ENCODE measurements around the gene TCERG1L.
"Not testable (repeated sequence)": the region's sequence is repeated elsewhere in the genome, so short reads cannot be mapped to it uniquely, and the experiment has no call there.

TCERG1L gene

GRCh38 chr10:131100418-131101410, 210.8 kb downstream of the TCERG1L start:
- not testable (repeated sequence) for DNase-seq (ENCODE audit: low read depth in 3 of 3)

- no peak for DNase-seq (ENCODE audit: low read depth in 3 of 3)
These were observed 212.3 kb downstream of the TCERG1L start for GRCh38 chr10:131099028-131099726.

DNA sequence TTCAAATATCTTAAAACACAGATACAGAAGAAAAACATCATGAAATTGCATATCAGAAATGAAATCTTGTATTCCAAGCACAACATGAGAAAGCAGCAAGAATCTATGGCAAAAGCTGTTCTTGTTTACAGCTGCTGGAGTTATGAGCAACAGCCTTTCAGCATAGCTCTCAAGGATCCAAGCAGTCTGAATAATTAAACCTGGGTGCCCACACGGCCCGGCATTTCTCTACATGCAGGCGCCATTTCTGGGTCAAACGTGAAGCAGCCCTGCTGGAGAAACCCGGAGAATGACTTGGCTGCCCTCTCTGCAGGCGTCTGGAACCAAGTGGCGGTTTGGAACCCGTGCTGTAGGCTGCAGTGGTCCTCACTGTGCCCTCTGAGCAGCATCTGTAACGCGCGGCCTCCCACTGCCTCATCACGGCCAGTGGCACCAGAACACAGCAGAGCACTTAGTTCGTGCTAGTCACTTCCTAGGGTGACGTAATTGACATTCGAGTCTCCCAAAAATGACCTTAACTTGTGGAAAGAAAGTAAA, 213.0 kb downstream of the TCERG1L start:
- no peak for DNase-seq (ENCODE audit: low read depth in 3 of 3)

- DNase-seq (ENCODE audit: low read depth in 3 of 3): no peak
These were observed 215.5 kb downstream of the TCERG1L start for GRCh38 chr10:131096031-131096430.

DNA sequence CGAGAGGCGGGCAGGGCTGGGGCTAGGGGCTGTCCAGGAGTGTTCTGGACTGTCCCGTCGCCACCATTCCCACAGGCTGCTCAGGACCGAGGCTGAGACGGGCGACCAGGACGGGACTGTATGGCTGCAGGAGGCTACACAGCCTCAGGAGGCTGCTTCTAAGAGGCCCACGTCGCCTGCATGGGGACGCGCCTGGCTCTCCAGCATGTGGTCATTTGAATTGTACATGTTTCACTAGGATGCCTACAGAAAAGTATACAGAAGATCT, 216.3 kb downstream of the TCERG1L start:
- no peak for DNase-seq (ENCODE audit: low read depth in 3 of 3)

DNA sequence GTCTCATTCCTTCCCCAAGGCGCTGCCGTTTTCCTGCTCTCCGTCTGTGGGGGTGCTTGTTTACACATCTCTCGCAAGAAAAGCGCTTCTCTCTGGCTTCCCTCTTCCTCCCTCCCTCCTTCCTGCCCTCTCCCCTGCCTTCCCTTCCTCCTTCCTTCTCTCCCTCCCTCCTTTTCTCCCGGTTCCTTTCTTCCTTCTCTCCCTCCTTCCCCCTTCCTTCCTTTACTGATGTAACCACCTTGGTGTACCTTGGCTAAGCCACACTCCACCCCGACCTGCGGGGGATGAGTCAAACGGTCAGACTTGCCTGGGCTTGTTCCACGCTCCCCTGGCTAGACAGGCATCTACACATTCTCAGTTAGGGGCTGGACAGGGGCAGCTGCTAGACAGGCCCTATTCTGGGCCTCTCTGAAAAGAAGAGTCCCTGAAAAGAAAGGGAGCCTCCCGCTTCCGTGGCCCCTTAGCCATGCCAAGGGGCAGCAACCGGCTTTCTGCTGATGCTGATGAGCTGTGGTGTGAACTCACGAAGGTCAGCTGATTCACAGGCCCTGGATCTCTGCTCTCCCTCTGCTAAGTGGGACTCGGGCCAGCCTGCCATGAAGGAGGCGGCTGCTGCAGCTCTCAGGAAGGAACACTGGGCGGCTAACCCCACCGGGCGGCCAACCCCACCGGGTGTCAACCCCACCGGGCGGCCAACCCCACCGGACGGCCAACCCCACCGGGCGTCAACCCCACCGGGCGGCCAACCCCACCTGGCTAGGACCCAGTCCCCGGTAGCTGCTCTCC, 216.8 kb downstream of the TCERG1L start:
- DNase-seq (ENCODE audit: low read depth in 3 of 3): no peak

DNA sequence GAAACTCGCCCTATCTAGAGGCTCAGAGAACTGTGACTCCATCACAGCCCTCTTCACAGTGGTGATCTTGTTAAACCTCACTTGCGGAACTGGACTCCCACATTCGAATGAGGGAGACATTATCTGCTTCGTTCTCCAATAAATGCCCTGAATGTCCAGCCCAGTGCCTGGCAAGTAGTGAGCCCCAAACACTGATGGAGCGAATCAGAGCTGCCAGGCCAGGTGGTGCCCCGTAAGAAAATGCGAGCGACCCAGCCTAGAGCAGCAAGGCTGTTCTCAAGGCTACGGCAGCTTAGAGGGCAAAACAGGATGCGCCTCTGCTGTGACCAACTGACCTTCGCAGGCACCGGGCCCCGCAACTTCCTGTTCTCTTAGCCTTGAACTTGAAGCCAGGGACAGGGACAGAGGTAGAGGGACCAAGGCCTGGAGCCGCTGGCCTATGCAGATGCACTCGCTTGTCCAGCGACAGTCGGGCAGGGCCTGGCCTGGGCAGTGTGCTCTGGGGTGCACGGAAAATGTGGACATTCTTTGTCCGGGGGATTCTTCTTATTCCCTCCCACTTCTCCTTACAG, 217.6 kb downstream of the TCERG1L start:
- no peak for DNase-seq (ENCODE audit: low read depth in 3 of 3)

DNA sequence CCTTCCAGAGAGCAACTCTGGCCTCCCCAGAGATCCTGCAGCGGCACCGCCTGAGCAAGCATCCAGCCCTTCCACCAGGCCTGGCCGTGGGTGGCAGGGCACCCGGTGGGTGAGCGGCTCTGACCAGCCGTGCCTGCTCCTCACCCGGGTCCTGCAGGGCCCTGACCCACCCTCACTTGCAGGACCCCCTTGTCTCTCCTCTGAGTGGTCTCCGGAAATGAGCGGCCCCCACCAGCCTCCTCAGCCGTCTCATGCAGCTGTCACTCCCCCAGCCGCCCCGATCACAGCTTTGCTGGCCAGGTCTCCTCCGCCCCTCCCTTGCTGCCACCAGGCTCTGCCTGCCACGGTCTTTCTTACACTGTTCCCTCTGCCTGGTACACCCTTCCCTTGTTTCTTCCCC, 218.2 kb downstream of the TCERG1L start:
- DNase-seq (ENCODE audit: low read depth in 3 of 3): no peak

- DNase-seq (ENCODE audit: low read depth in 3 of 3): no peak
These were observed 218.6 kb downstream of the TCERG1L start for GRCh38 chr10:131092876-131093275.

DNA sequence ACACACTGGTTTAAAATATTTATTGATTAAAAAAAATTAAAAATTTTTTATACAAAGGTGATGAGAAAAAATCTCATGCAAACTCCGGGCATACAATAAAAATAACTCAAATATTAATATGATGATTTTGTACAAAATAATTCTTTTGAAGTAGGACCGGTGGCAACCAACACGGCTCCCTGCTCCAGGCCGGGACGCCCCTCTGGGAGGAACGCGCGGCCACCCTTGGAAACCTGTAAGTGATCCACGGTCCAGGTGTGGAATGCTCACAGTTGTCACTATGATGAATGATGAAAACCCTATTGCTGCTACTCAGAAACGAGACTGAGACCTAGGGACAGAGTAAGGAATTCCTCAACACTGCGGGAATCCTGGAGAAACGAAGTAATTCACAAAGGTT, 219.1 kb downstream of the TCERG1L start:
- no peak for DNase-seq (ENCODE audit: low read depth in 3 of 3)

- DNase-seq (ENCODE audit: low read depth in 3 of 3): no peak
These were observed 219.8 kb downstream of the TCERG1L start for GRCh38 chr10:131091682-131092081.

DNA sequence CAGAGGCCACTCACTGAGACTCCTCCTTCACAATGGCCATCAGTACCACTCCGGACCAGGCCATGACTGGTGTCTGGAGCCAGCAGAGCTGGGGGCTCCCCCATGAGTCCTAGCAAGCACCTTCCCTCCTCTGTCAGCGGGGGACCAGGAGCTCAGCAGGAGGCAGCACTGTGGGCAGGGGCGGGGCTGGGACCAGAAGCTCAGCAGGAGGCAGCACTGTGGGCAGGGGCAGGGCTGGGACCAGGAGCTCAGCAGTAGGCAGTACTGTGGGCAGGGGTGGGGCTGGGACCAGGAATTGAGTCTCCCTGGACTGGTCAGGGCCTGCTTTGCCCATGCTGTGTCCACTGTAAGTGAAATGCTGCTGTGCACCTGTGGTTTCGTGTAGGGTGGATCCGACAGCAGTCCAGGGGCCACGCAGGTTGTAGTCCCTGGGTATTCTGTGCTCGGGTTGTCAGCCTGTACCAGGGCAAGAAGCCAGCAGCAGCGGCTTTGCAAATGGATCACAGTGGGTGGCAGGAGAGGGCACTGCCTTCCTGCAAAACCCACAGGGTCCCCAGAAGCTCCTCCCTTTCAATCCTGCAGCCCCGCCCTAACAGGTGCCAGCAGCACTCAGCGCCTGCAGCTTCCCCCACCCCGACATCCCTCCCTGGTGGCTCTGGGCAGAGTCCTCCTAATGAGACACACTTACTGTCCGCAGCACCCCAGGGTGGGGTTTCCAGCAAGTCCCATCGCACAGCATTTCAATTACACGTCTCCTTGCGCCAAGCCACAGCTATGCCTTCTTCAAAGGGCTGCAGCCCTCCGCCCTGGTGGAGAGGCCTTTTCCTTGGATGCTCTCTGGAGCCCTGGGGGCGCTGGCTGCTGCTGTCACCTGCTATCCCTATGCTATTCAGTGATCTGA, 220.5 kb downstream of the TCERG1L start:
- no peak for DNase-seq (ENCODE audit: low read depth in 3 of 3)

- DNase-seq (ENCODE audit: low read depth in 3 of 3): no peak
These were observed 221.7 kb downstream of the TCERG1L start for GRCh38 chr10:131089861-131090260.

- no peak for DNase-seq (ENCODE audit: low read depth in 3 of 3)
These were observed 222.4 kb downstream of the TCERG1L start for GRCh38 chr10:131089150-131089549.

DNA sequence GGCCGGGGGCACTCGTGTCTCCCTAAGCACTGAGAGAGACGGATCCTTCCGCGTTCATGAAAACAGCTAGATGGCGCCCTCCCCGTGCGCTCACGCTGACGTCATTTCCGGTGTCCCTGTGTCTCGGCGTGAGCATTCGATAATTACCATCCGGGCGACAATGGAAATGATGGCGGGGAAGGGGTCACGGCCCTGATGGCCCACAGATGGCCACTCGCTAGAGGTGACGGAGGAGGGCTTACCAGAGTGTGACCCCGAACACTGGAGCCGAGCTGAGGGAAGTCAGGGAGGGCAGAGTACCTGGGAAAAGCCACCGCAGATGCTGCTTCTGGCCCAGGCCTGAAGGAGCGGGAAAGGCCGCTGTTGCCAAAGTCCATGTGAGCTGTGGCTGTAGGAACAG, 222.9 kb downstream of the TCERG1L start:
- no peak for DNase-seq (ENCODE audit: low read depth in 3 of 3)

GRCh38 chr10:131087464-131088215, 223.9 kb downstream of the TCERG1L start:
- DNase-seq (ENCODE audit: low read depth in 3 of 3): no peak

DNA sequence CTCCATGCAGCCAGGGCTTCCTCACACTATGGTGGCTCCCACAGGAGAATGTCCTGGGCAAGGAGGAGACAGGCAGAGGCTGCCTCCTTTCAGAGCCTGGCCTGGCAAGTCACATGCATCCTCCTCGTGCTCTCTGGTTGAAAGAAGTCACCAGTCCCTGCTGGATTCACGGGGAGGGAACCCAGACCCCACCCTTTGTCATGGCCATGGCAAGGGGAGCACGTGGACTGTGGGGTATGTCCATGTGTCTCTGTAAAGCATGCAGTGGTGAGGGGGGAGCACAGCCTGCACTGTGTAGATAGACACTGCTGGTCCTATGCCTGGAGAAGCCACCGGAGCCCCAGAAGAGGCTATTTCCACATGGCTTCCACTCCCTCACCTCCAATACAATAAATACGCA, 225.0 kb downstream of the TCERG1L start:
- DNase-seq (ENCODE audit: low read depth in 3 of 3): no peak

DNA sequence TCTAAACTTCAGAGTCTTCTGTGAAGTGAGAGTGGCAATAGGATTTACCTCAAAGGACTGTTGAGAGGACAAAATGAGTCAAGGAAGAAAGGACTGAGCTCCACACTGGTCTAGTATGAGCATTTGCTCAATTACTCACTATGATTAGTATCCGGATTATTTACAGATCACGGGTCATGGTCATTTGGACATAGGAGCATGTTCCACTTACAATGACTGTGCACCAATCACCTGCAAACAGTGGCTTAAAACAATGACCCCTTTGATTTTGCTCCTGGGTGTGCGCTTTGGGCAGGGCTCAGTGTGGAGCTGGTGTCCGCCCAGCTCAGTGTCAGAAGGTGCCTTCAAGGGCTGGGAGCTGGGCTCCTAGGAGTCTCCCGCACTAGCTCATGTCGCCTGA, 225.4 kb downstream of the TCERG1L start:
- DNase-seq (ENCODE audit: low read depth in 3 of 3): no peak

- no peak for DNase-seq (ENCODE audit: low read depth in 3 of 3)
These were observed 226.2 kb downstream of the TCERG1L start for GRCh38 chr10:131085091-131085860.

Measured in stimulated activated CD4-positive, alpha-beta T cell treated with anti-CD3 and anti-CD28 coated beads, TNF-alpha, amount 100 ng/mL, for 4 hours (primary cell).